GM19328 (cell line): ENCODE data around the gene FOXD4L1.
"Not testable (repeated sequence)": the region's sequence is repeated elsewhere in the genome, so short reads cannot be mapped to it uniquely, and the experiment has no call there.

Experiments used
- ATAC-seq: cut with Tn5 transposase; IDR thresholded peaks from one replicate; pipeline ENCODE4 v1.9.1; 2021; ENCODE audit warnings: mild to moderate bottlenecking, moderate library complexity; ENCODE audit not compliant: unreplicated experiment

Gene FOXD4L1

DNA sequence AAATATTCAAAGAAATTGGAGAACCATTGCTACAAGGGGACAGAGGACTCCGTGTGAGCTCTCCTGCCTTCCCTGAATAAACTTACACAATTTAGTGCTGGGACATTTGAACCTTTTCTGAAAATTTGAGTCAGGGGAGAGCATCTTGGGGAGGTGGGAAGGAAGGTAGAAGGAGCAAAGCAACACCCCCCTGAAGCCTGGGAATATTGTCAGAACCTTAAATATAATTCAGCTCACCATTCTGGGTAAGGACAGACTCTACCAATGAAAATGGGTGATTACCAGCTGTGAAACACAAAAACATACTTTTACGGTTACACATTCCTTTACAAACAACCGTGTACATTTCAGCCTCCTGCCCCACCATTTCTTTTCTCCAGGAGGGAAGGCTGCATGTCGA is at the start of gene FOXD4L1:
TSS of gene FOXD4L1 (plus strand) at position 301 of the 400 bp plus-strand sequence. CDS start 592 bp downstream, outside the sequence.
- not testable (repeated sequence) for ATAC-seq

DNA sequence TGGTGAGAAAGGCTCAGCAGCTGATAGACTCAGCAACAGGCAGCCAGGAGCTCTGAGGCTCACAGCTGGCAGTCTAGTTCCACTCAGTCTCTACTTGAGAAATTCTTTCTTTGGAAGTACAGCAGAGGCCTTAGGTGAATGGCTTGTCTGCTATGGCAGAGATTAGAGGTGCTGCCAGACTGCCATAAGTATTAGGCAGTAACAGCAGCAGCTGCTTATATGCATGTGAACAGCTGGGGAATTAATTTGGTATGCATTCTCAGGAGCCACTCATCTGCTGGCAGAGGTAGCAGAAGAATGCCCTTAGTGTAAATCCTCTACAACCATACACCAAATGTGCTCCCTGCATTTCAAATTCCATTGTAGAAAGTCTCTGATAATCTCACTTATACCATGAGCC is 32.7 kb upstream of the FOXD4L1 start:
- ATAC-seq: not testable (repeated sequence)

DNA sequence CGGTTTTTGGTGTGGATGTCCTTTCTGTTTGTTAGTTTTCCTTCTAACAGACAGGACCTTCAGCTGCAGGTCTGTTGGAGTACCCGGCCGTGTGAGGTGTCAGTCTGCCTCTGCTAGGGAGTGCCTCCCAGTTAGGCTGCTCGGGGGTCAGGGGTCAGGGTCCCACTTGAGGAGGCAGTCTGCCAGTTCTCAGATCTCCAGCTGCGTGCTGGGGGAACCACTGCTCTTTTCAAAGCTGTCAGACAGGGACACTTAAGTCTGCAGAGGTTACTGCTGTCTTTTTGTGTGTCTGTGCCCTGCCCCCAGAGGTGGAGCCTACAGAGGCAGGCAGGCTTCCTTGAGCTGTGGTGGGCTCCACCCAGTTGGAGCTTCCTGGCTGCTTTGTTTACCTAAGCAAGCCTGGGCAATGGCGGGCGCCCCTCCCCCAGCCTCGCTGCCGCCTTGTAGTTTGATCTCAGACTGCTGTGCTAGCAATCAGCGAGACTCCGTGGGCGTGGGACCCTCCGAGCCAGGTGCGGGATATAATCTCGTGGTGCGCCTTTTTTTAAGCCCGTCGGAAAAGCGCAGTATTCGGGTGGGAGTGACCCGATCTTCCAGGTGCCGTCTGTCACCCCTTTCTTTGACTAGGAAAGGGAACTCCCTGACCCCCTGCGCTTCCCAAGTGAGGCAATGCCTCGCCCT is 21.6 kb upstream of the FOXD4L1 start:
- ATAC-seq: not testable (repeated sequence)

DNA sequence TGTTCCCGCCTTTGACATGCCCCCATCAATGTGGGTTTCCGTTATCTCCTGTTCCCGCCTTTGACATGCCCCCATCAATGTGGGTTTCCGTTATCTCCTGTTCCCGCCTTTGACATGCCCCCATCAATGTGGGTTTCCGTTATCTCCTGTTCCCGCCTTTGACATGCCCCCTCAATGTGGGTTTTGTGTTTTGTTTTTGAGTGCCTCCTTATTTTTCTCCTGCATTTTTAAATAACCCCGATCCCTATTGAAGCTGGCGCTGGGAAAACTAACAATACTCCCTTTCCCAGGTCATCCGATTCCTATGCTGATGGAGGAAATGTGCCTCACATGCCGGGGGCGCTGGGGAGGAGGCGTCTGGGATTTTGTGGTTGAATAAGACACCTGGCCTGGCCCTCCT is 1.9 kb upstream of the FOXD4L1 start:
- ATAC-seq: not testable (repeated sequence)

DNA sequence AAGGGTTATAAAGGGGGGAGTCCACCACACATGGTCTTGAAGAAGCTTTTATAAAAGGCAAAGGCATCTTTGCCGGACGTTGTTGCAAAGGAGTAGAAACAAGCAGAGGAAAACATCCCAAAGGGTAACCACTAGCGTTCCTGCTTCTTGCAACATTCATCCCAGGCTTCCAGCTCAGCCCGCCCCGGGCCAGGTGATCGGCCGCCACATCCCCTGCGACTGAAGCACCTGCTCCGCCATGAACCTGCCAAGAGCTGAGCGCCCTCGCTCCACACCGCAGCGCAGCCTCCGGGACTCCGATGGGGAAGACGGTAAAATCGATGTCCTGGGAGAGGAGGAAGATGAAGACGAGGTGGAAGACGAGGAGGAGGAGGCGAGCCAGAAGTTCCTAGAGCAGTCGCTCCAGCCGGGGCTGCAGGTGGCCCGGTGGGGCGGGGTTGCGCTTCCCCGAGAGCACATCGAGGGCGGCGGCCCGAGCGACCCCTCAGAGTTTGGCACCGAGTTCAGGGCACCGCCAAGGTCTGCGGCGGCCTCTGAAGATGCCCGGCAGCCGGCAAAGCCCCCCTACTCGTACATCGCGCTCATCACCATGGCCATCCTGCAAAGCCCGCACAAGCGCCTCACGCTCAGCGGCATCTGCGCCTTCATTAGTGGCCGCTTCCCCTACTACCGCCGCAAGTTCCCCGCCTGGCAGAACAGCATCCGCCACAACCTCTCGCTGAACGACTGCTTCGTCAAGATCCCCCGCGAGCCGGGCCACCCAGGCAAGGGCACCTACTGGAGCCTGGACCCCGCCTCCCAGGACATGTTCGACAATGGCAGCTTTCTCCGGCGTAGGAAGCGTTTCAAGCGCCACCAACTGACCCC is 787 bp downstream of the FOXD4L1 start:
- ATAC-seq: not testable (repeated sequence)

DNA sequence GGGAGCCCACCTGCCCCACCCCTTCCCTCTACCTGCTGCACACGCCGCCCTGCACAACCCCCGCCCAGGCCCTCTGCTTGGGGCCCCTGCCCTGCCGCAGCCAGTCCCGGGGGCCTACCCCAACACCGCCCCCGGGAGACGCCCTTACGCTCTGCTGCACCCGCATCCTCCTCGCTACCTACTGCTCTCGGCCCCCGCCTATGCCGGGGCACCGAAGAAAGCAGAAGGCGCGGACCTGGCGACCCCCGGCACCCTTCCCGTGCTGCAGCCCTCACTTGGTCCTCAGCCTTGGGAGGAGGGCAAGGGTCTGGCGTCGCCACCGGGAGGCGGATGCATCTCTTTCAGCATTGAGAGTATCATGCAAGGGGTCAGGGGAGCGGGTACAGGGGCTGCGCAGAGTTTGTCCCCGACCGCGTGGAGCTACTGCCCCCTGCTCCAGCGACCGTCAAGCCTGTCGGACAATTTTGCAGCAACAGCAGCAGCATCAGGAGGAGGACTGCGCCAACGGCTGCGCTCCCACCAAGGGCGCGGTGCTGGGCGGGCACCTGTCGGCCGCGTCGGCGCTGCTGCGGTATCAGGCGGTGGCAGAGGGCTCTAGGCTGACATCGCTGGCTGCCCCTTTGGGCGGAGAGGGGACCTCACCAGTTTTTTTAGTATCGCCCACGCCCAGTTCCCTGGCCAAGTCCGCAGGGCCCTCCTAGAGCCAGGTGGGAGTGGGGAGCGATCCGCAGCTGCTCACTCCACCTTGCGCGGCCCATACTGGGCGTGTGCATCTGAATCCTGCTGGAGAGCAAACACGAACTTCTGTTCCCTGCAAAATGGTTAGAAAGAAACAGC is 1.6 kb downstream of the FOXD4L1 start:
- ATAC-seq: not testable (repeated sequence)

DNA sequence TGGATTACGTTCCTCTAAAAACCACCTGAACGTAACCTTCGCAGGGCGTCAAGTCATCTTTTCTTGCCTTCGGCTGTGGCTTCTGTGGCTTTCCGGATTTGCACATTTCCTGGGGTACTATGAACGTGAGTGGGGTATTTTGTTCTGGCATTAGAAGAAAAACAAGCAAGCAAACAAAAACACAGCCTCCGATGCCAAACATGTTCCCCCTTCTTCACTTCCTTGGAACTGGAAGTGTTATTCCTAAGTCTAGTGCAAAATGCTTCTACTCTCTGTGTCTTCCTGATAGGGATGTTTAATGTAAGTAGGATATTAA is 2.2 kb downstream of the FOXD4L1 start:
- ATAC-seq: not testable (repeated sequence)

DNA sequence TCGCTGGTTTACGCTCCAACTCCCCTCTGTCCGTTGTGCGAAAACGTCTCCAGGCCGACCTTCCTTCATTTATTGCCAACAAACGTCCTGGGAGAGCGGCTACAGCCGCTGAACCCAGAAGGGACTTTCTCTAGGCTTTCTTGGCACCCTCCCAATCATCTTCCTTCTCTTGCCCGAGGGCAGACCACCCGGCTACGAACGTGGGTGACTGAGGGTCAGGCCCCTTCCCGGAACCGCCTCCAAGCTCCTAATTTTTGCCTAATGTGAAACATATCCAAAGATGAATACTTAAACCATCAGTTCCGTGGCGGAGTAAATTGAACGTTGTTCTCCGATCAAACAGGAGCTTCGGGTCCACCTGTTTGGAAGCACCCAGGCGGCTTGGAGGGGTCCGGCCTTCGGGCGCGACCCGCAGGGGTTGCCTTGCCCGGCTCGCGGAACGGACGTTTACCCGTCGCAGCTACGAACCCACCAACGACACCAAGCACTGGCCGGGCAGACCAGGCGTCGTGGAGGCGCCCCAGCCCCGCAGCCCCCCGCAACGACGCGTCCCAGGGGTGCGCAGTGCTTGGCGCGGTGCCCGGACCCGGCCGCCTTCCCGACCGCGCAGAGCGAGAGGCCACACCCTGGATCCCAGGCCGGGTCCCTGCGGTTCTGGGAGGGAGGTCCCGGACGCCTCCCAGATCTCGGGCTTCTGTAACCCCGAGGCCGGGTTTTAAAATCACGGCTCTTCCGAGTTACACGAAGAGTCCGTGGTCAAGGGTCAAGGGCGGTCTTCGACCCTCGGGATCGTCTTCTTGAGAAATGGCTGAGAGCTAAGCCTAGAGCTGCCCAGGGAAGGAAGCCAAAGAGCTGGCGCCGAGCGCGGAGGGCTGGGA is 4.0 kb downstream of the FOXD4L1 start:
- not testable (repeated sequence) for ATAC-seq

DNA sequence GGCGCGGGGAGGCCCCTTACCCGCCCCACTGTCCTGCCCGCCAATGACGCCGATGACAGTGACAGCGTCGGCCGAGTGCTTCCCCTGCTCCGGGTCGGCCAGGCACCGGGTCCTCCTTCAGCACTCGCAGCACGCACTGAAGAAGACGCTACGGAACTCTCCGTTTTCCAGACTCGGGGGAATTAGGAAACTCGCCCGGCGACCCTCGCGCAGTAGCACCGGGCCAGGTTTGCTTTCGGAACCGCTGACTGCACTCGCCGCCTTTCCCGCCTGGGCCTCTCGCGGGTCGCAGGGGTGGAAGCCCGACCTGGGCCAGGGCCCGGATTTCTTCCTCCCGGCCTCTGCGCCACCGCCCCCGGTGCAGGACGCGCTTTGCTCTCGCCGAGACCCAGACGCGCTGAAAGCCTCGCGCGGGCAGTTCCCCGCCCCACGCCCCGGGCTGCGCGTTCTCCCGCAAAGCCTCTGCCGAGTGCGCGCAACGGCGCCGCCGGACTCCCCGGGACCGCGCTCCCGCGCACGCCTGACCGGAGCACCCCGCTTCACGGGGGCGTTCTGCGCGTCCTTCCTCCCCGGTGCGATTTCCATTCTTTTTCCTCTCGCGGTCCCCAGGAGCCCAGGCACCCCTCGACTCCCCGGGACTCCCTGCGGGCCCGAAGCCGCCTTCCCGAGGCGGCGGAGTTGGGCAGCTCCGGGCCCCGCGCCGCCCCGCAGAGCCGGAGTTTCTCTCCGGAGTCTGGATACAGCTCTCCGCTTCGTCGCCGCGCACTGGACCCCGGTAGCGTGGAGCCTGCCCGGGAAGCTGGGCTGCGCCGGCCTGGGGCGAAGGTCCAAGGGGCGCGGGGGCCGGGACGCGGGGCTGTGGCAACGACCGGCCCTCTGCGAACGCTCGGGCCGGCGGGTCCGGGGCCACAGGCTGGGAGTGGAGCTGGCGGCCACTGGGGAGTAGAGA is 4.9 kb downstream of the FOXD4L1 start:
- not testable (repeated sequence) for ATAC-seq

DNA sequence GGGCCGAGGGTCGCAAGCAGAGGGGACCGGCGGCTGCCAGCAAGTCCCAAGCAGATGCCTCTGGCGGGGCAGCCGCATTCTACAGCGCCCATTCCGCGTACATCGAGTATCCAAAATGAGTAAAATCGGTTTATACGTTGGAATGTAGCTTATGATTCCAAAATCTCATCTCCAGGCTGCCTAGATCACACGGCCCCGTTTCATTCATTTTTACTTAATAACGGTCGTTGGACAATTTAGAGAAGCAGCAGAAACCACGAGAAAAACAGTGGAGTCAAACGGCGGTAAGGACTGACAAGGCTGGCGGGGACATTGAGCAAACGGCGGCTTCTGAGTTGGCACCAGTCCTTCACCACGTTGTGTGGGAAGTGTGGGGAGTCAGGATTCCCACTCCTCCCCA is 5.6 kb downstream of the FOXD4L1 start:
- ATAC-seq: not testable (repeated sequence)

DNA sequence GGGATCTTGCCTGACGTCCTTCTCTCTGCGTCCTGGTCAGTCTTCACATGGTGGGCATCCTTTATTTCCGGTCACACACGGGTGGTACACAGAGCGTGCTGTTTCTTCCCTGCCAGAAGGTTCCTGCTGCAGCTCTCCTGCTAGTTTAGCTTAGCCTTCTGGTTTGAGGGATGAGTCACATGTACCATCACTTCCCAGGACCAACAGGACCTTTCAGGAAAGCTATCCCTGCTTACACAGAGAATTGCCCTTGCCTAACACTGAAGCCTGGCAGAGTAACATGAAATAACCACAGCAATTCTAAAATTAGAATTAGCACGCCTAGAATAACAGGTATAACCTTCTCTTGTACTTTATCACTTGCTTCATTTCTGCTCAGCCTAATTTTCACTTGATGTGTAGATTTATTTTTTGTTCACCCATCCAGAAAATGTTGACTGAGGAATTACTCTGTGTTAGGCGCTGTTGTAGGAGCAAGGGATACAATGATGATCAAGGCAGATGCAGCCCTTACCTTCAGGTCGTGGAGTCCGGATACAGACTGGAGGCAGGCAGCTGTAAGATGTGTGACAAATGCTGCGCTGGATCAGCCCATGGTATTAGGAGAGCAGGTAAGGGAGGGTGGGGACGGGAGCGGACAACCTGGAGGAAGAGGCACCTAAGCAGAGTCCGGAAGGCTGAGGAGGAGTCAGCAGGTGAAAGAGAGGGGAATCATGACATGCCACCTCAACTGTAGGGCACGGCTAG is 9.1 kb downstream of the FOXD4L1 start:
- ATAC-seq: not testable (repeated sequence)

DNA sequence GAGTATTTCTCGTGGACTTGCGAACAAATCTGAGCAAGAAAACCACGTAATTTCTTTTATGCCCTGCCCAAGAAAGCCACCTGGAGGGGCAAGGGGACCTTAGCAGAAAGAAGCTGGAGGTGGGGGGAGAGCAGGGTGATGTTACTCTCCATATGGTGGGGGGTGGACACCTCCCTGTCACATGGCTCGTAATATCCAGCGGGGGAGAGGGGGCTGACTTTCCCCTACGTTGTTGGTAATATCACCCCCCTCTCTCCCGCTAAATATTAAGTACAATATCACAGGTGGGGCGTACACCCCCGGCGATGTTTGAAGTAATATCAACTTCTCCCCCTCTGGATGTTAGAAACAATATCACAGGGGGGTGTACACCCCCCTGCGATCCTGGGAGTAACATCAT is 9.7 kb downstream of the FOXD4L1 start:
- ATAC-seq: not testable (repeated sequence)

DNA sequence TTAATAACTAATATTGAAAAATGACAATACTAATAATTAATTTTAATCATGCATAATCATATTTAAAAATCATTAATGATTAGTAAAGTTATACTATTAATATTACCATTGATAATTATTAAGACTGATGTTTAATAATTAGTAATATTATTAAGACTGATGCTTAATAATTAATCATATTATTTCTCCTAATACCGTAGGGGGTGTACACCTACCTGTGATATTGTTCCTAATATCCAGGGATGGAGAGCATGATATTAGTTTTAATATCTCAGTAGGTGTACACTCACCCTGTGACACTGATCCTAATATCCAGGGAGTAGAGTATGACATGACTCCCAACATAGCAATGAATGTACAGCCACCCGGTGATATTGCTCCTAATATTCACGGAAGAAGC is 12.4 kb downstream of the FOXD4L1 start:
- ATAC-seq: not testable (repeated sequence)

DNA sequence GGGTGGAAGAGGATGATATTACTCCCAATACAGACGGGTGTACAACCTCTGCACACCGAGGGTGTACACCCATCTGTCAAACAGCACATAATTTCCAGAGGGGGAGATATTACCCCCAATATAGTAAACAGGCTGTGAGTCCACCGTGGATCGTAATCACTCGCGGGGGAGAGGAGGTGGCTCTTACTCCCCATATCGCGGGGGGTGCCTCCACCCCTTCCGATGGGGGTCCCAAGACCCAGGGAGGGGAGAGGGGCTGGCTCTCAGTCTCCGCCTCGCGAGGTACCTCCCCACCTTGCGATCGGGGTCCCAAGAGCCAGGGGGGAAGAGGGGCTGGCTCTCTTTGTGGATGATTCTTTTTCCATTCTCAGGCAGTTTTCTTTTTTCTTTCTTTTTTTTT is 13.4 kb downstream of the FOXD4L1 start:
- ATAC-seq: not testable (repeated sequence)

DNA sequence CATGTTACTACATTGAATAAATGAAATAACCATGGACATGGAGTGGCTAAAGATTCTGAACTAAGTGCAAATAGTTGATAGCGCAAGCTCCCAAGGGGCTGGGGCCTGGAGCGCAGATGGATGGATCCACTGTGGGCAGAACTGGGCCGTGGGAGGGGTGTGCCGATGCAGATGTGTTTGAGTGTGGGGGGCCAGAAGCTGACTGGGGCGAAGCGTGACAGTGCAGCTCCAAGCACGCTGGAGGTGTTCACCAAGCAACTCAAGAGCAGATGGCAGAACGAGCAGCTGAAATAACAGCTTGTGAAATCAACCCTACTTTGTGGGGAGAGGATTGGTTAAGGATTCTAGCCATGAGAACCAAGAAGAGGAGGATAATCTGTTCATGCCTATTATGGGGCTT is 17.0 kb downstream of the FOXD4L1 start:
- not testable (repeated sequence) for ATAC-seq

DNA sequence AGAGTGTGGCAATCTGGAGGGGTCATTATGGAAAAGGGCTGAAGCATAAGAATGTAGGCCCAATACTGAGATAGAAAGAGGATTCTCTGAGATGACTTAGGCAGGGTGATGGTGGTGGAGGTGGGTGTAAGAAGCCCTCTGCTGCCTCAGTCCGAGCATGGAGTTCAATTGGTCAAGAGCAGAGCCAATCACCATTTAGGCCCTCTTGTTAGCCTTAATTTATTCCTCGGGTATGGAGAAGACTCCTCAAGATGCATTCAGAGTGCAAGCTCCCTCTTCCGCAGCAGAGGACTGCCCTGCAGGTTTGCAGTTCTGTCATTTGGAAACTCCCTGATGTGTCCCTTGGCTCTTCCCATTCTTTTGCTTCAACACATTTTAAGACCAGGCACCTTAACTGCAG is 17.5 kb downstream of the FOXD4L1 start:
- not testable (repeated sequence) for ATAC-seq

DNA sequence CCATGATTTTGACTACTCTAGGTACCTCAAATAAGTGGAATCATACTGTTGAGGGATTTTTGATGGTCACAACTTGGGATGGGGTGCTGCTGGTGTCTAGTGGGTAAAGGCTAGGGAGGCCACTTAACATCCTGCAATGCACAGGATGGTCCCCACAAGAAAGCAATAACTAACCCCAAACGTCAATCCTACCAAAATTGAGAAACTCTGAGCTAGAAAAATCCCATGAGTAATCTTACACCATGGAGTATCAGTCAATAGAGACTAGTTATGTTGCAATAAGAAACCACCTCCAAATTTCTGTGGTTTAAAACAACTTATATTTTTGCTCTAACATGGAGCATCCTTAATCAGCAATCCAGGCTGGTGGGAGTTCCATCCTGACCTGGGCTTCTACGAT is 18.6 kb downstream of the FOXD4L1 start:
- not testable (repeated sequence) for ATAC-seq

DNA sequence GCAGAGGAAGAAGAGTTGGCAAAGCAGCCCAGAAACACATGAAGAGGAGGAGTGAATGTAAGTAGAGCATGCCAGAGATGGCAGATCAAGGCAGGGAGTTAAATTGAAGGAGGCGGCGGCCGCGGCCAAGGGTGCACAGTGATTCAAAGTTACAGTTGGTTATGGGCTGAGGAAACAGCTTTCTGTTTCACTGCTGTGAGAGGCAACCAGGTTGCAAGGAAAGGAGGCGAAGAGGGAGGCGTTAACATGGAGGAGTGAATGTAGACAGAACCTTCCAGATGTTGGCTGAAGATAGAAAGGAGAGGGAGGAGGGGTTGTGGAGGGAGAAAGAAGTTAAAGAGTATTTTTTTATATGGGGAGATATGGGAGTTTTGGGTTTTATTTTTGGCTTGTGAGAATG is 22.4 kb downstream of the FOXD4L1 start:
- ATAC-seq: not testable (repeated sequence)
